Neuronal stem cell (in vitro differentiated cells): ENCODE results near the gene FOS.

ENCODE experiments used
- DNase-seq: peaks from one replicate; pipeline ENCODE4 v3.0.0-alpha.2; 2013; ENCODE audit warnings: low spot score
- H2AFZ ChIP-seq: one replicate; pipeline ENCODE4 v1.6.1; 2013; ENCODE audit warnings: mild to moderate bottlenecking, low read length, inconsistent platforms
- H2AK5ac ChIP-seq: 2 replicates; pipeline ENCODE4 v1.6.1; 2013; ENCODE audit warnings: low read depth, mild to moderate bottlenecking, inconsistent platforms, low read length, moderate library complexity, mixed read lengths
- H2BK120ac ChIP-seq: 2 replicates; pipeline ENCODE4 v1.6.1; 2013; ENCODE audit warnings: low read depth, mild to moderate bottlenecking, inconsistent platforms, low read length, moderate library complexity, mixed read lengths
- H2BK12ac ChIP-seq: one replicate; pipeline ENCODE4 v1.6.1; 2013; ENCODE audit warnings: low read length, inconsistent platforms
- H2BK15ac ChIP-seq: 2 replicates; pipeline ENCODE4 v1.6.1; 2013; ENCODE audit warnings: mild to moderate bottlenecking, low read length, inconsistent platforms, mixed read lengths
- H2BK5ac ChIP-seq: one replicate; pipeline ENCODE4 v1.6.1; 2013; ENCODE audit warnings: inconsistent platforms, mild to moderate bottlenecking, low read length, moderate library complexity
- H3K14ac ChIP-seq: one replicate; pipeline ENCODE4 v1.6.1; 2013; ENCODE audit warnings: low read length, inconsistent platforms
- H3K18ac ChIP-seq: 2 replicates; pipeline ENCODE4 v1.6.1; 2013; ENCODE audit warnings: low read length, inconsistent platforms
- H3K23ac ChIP-seq: 2 replicates; pipeline ENCODE4 v1.6.1; 2013; ENCODE audit warnings: low read depth, mild to moderate bottlenecking, mixed read lengths, low read length, inconsistent platforms; ENCODE audit not compliant: poor library complexity
- H3K27ac ChIP-seq: replicated peaks from 3 replicates; pipeline ENCODE4 v1.5.1; 2013; ENCODE audit warnings: low read length, inconsistent platforms
- H3K27me3 ChIP-seq, 3 experiments: 2 replicates each; pipeline ENCODE4 v1.6.1; 2013; ENCODE audit warnings: low read length in 3 of 3, mild to moderate bottlenecking in 2 of 3, inconsistent platforms in 1 of 3, low read depth in 1 of 3, mixed read lengths in 1 of 3, moderate library complexity in 1 of 3; ENCODE audit not compliant: control insufficient read depth in 3 of 3, insufficient read depth in 3 of 3
- H3K36me3 ChIP-seq, 2 donors: replicated peaks in 1 of 2; 2 replicates each; pipeline ENCODE4 v1.6.1; 2013; ENCODE audit warnings: low read length in 2 of 2; ENCODE audit not compliant: control insufficient read depth in 2 of 2, insufficient read depth in 2 of 2
- H3K4ac ChIP-seq: 2 replicates; pipeline ENCODE4 v1.6.1; 2013; ENCODE audit warnings: inconsistent platforms, mild to moderate bottlenecking, low read length, moderate library complexity
- H3K4me1 ChIP-seq, 2 donors: 1 replicate in 1 of 2; 2 replicates in 1 of 2; pipeline ENCODE4 v1.6.1; 2013; ENCODE audit warnings: low read length in 2 of 2, low read depth in 1 of 2; ENCODE audit not compliant: control insufficient read depth in 2 of 2, insufficient read depth in 1 of 2
- H3K4me2 ChIP-seq: one replicate; pipeline ENCODE4 v1.6.1; 2013; ENCODE audit warnings: mild to moderate bottlenecking, low read length, inconsistent platforms; ENCODE audit not compliant: insufficient read depth, poor library complexity, severe bottlenecking
- H3K4me3 ChIP-seq, 2 donors: 2 replicates each; pipeline ENCODE4 v1.5.1; 2013; ENCODE audit warnings: low read length in 2 of 2, mild to moderate bottlenecking in 2 of 2, inconsistent platforms in 1 of 2, moderate library complexity in 1 of 2
- H3K79me1 ChIP-seq: one replicate; pipeline ENCODE4 v1.6.1; 2013; ENCODE audit warnings: low read depth, mild to moderate bottlenecking, inconsistent platforms, low read length, moderate library complexity
- H3K9ac ChIP-seq: one replicate; pipeline ENCODE4 v1.6.1; 2013; ENCODE audit warnings: mild to moderate bottlenecking, low read depth, low read length, inconsistent platforms; ENCODE audit not compliant: poor library complexity
- H3K9me3 ChIP-seq, 2 donors: replicated peaks in 1 of 2; 2 replicates each; pipeline versions ENCODE3 to v1.6.1; 2013; ENCODE audit warnings: low read length in 2 of 2, mild to moderate bottlenecking in 2 of 2, inconsistent platforms in 1 of 2, low read depth in 1 of 2, mixed read lengths in 1 of 2, moderate library complexity in 1 of 2; ENCODE audit not compliant: control insufficient read depth in 2 of 2, insufficient read depth in 1 of 2
- H4K8ac ChIP-seq: one replicate; pipeline ENCODE4 v1.6.1; 2013; ENCODE audit warnings: low read depth, mild to moderate bottlenecking, inconsistent platforms, low read length, moderate library complexity
- H4K91ac ChIP-seq: one replicate; pipeline ENCODE4 v1.6.1; 2013; ENCODE audit warnings: low read length, low read depth, mild to moderate bottlenecking, inconsistent platforms; ENCODE audit not compliant: poor library complexity
- WGBS, 2 donors: extraction: QIAGEN DNeasy Blood & Tissue Kit; methylation state at CpG; one replicate each; pipeline ENCODE4 v1.1.7; 2013; ENCODE audit warnings: missing lambda C conversion rate in 2 of 2, mixed read lengths in 1 of 2; ENCODE audit not compliant: insufficient read length in 2 of 2, insufficient replicate concordance in 1 of 2; ENCODE audit errors: extremely low coverage in 2 of 2; 5-methylcytosine and 5-hydroxymethylcytosine counted together

Gene FOS

DNA sequence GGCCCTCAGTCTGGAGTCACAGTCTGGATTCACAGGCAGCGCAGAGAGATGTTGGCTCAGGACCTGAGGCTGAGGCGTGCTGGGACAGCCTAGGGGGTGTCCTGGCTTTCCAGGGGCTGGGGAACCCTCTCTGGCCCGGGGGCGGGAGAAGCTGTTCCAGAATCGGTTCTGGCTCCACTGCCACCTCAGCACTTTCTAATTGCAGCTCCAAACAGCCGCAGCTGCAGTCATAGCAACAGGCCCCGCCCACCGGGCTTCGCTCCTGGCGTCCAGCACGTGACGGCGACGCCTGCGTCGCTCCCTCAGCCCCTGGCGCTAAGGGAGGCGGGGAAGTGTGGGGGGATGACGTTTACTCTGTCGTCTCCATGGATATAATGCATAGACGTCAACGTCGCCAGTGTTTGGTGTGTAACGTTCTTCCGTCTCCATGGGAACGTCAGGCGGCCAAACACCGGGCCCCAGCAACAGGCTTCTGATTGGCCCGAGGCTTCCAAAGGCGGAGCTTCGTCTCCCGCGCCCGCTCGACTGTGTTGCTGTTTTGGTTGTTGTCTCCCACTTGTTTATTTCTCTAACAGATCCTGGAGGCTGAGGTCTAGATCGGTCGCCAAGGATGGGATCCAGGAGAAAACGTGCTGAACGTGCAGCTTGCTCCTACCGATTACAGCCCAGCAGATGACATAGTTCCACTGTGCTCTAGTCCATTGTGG is 19.7 kb upstream of the FOS start:
- H3K4me1 ChIP-seq, result peaks cover 8 to 10% of the 10 kb centered on the region in 2 donors
- peak overlapping the region; percentile 98 for H3K18ac ChIP-seq
- H4K8ac ChIP-seq, result peak overlapping the region; percentile 53
- no CpG with 5 or more reads among the region's 40 CpGs for WGBS, 2 donors
- no peak overlapping the region for H3K14ac ChIP-seq
- peak overlapping the region; percentile 8 for H3K23ac ChIP-seq
- no peak overlapping the region for H4K91ac ChIP-seq
- no peaks in the 10 kb centered on the region for H3K36me3 ChIP-seq
- peak overlapping the region; percentile 55 for H3K4me2 ChIP-seq
- peak overlapping the region; percentile 48 to 68 for H3K4me3 ChIP-seq
- peak overlapping the region; percentile 30 for H2BK12ac ChIP-seq
- DNase-seq, result peak; percentile 99
- H2BK120ac ChIP-seq, result no peak overlapping the region
- H3K4ac ChIP-seq, result no peak overlapping the region
- peaks cover 0 to 6% (median 0%) of the 10 kb centered on the region in 3 experiments for H3K27me3 ChIP-seq
- peak overlapping the region; percentile 93 for H2AFZ ChIP-seq
- no peak overlapping the region for H2AK5ac ChIP-seq
- peak overlapping the region; percentile 17 for H2BK15ac ChIP-seq
- H3K9me3 ChIP-seq, result peaks cover 0 to 4% of the 10 kb centered on the region in 2 donors
- peak overlapping the region; percentile 88 for H3K27ac ChIP-seq
- no peak overlapping the region for H3K9ac ChIP-seq
- no peaks in the 10 kb centered on the region for H3K79me1 ChIP-seq
- H2BK5ac ChIP-seq, result no peak overlapping the region

DNA sequence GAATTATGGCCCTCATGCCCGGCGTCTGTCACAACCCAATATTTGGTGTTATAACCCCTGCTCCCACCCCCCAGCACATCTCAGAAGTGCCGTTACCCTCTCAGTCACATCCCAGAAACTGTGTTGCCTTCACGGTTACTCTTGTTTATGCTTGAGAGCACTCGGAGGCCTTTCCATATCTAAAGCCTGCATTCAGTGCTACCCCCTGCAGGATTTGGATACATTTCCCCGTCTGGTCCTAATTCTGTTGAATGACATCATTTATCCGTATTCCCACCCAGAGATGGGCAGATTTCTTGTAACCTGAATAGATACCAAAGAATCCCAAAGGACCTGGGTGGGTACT is 19.1 kb upstream of the FOS start:
- Histone ChIP-seq H3K27me3 (peaks cover 0 to 1% (median 0%) of the 10 kb centered on the region in 3 experiments), H3K27ac (peak overlapping the region; percentile 69), H4K8ac (peak overlapping the region; percentile 53), H3K4me1 (peaks cover 8 to 10% of the 10 kb centered on the region in 2 donors), H3K4me3 (peak overlapping the region; percentile 41 to 48), H2BK5ac (no peak overlapping the region), H2BK12ac (no peak overlapping the region), H4K91ac (no peak overlapping the region), H3K23ac (no peak overlapping the region), H3K4ac (no peak overlapping the region), H3K9ac (no peak overlapping the region), H2AK5ac (no peak overlapping the region), H3K18ac (peak overlapping the region; percentile 92), H3K4me2 (peak overlapping the region; percentile 50), H2AFZ (peak overlapping the region; percentile 93), H3K9me3 (peaks cover 0 to 4% of the 10 kb centered on the region in 2 donors), H3K36me3 (no peaks in the 10 kb centered on the region), H2BK120ac (no peak overlapping the region), H3K14ac (no peak overlapping the region), H3K79me1 (no peaks in the 10 kb centered on the region), H2BK15ac (peak overlapping the region; percentile 17)
- DNase-seq, result no peak
- WGBS, 2 donors, result no CpG with 5 or more reads among the region's 7 CpGs

DNA sequence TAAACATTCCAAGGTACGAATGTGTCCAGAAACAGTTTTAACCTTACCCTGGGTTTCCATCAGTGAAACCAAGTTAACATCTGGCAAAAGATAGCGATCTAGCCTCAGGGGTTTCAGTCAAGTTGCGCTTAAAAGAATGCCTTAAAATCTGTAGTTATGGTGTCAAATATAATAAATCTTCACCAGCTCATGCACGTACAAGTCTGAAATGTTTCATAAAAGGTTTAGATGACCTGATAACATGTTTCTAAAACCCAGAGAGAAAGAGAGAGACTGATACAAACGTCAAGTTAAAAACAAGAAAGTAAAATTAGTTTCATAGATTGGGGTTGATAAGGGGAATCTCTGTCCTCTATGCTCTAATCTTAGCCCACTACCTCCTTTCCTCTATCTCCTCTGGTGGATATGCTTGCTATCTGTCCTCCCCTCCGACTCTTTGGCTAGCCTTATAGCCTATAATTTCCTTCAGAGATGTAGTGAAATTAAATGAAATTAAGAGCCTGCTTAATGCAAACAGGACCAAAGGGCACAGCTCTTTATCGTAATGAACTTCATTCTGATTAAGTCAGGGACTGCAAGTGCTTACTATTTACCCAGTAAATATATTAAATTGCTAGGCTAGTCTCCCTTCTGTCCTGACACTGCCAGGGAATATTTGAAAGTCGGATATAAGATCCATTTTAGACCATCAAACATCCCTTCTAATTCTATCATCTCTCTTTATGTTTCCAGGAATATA is 18.4 kb upstream of the FOS start:
- Histone ChIP-seq H3K27ac (no peak overlapping the region), H3K36me3 (no peaks in the 10 kb centered on the region), H2BK15ac (no peak overlapping the region), H2AFZ (peak overlapping the region; percentile 93), H3K4ac (no peak overlapping the region), H3K4me2 (no peak overlapping the region), H2AK5ac (no peak overlapping the region), H3K9me3 (peaks cover 0 to 4% of the 10 kb centered on the region in 2 donors), H3K4me1 (peaks cover 8 to 10% of the 10 kb centered on the region in 2 donors), H2BK120ac (no peak overlapping the region), H3K18ac (no peak overlapping the region), H4K8ac (no peak overlapping the region), H3K14ac (no peak overlapping the region), H3K27me3 (no peaks in the 10 kb centered on the region), H2BK5ac (no peak overlapping the region), H2BK12ac (no peak overlapping the region), H3K9ac (no peak overlapping the region), H3K4me3 (no peak overlapping the region), H3K79me1 (no peaks in the 10 kb centered on the region), H3K23ac (no peak overlapping the region), H4K91ac (no peak overlapping the region)
- WGBS, 2 donors, result no CpG with 5 or more reads among the region's 8 CpGs
- DNase-seq, result no peak

DNA sequence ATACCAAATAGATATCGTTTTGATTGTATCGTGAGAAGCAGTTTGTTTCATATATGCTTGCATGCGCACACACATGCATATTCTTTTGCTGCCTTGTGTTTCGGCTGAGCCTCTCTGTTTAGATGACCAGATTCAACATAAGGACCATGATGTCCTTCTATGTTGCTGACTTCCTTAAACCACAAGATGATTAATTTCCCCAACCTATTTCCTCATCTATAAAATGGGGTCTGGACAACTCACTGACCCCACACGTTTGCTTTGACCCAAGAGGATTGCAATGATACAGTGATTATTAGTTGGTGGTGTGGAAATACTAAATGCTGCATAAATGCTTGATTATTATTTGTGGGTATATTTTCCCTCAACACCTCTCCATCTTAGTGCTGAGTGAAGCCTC is 16.8 kb upstream of the FOS start:
- Histone ChIP-seq H4K91ac (no peak overlapping the region), H3K4me1 (peaks cover 8 to 10% of the 10 kb centered on the region in 2 donors), H3K18ac (no peak overlapping the region), H3K14ac (no peak overlapping the region), H2BK15ac (no peak overlapping the region), H3K9ac (no peak overlapping the region), H3K4me2 (no peak overlapping the region), H2BK5ac (no peak overlapping the region), H2BK12ac (no peak overlapping the region), H2AFZ (no peak overlapping the region), H3K27ac (no peak overlapping the region), H3K79me1 (no peaks in the 10 kb centered on the region), H3K9me3 (peaks cover 0 to 4% of the 10 kb centered on the region in 2 donors), H3K4me3 (no peak overlapping the region), H2BK120ac (no peak overlapping the region), H3K23ac (no peak overlapping the region), H3K36me3 (no peaks in the 10 kb centered on the region), H4K8ac (no peak overlapping the region), H2AK5ac (no peak overlapping the region), H3K27me3 (no peaks in the 10 kb centered on the region), H3K4ac (no peak overlapping the region)
- DNase-seq, result no peak
- WGBS, 2 donors, result no CpG with 5 or more reads among the region's 5 CpGs
